HG03565 (cell line): ENCODE measurements around the gene NANS.
A peak's percentile ranks its signal among the peaks of the same experiment; 100 is the strongest.
"Not testable (repeated sequence)": the region's sequence is repeated elsewhere in the genome, so short reads cannot be mapped to it uniquely, and the experiment has no call there.

Source experiments
- ATAC-seq: cut with Tn5 transposase; IDR thresholded peaks from one replicate; pipeline ENCODE4 v1.9.1; 2021; ENCODE audit warnings: mild to moderate bottlenecking, moderate library complexity; ENCODE audit not compliant: unreplicated experiment

The NANS gene

DNA sequence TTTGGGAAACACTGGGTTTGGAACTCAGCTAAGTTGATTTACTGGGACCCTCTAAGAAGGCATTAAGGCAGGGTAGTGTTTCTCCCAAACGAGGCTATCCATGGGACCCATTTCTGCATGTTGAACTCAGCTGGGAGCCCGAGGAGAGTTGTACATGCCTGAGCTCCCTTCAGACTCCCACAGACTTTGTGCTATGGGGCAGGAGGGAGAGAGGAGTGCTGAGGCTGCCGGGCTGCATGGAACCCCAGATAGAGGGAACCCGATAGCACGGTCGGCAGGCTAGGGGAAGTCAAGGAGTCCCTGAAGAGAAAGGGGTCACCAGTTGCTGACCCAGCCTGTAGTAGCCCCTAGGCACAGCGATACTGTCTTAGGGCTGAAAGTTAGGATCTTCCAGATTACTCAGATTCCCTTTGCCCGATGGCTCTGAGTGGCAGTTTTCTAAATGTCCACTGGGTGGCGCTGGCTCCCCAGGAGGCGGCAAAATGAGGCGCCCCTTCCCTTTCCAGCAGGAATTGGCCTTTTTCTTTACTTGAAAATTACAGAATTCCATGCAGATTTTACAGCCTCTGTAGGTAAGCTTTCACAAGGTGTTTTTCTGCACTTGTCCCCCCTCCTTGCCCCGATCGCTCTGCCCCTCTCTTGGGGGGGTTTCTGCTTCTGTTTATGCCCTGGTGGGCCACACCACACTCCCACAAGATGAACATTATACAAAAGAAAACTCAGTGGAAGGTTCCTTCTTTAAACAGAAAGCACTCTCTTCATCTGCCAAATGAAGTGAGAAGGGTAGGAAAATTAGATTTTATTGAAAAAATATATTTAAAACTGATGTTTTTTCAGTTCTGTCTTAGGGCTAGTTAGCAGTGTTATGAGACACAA lies 17.8 kb downstream of the NANS start:
- ATAC-seq = no peak

DNA sequence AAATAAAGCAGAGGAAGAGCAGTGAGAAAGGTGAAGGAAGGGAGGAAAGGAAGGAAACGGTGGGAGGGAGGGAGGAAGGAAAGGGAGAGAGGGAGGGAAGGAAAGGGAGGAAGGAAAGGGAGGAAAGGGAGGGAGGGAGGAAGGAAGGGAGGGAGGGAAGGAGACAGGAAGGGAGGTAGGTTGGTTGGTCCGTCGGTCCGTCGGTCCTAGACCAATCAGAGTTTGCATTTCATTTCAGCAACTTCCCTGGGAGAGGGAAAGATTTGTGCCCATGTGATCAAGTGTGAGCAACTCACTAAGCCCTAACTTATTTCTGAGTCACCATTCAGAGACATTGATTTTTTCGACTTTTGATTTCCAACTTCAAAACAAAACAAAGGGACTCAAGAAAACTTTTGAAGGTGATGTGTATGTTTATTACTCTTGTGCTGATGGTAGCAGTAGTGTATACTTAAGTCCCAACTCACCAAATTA lies 18.8 kb downstream of the NANS start:
- ATAC-seq = no peak

DNA sequence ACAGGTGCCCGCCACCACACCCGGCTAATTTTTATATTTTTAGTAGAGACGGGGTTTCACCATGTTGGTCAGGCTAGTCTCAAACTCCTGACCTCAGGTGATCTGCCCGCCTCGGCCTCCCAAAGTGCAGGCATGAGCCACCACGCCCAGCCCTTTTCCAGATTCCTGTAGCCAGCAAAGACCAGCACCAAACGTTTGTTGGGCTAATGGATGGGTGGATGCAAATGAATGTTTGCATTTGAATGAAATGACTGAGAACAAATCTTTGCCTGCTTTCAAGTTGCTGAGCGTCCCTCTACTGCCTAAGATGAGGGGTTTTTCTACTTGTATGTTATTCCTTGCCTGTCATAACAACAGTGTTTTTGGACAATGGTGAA lies 20.0 kb downstream of the NANS start:
- ATAC-seq = not testable (repeated sequence)

DNA sequence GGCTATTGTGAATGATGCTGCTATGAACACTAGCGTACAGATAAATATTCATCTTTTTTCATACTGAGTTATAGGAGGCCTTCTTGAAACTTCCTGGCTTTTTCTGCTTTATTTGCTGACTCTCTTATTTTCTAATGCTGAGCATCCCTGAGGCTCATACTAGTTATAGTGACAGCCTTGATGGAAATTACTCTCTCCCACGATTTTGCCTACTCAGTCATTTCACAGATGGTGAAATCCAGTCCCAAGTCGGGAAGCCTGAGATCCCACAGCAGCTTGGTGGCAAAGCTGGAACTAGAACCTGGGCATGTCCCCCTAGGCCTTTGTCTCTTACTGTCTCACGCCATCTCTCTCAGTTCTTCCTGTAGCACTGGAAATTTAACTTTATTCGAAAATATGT lies 22.4 kb downstream of the NANS start:
- no peak for ATAC-seq

DNA sequence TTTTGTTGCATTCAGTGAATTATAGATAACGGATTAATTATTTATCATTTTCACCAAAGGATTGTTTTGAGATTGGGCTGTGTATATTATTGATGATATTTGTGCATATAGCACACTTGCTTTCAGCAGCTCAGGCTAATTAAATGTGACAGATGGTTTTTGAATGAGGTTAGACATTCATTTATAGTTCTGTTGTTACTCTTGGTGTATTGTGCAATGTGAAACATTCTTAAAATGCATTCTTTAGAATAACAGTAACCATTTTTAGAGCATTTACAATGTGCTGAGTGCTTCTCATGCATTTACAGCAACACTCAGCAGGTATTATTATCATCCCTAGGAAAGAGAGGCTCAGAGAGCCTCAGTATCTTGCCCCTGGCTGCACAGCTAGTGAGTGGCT lies 23.8 kb downstream of the NANS start:
- ATAC-seq = no peak

DNA sequence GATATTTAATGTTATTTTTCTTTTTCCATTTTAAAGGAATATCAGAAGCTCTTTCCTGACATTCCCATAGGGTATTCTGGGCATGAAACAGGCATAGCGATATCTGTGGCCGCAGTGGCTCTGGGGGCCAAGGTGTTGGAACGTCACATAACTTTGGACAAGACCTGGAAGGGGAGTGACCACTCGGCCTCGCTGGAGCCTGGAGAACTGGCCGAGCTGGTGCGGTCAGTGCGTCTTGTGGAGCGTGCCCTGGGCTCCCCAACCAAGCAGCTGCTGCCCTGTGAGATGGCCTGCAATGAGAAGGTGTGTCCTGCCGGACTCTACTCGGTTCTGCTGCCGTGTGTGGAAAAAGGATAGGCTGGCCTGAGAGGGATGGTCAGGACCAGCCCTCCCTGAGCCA lies 24.2 kb downstream of the NANS start:
- ATAC-seq = no peak

DNA sequence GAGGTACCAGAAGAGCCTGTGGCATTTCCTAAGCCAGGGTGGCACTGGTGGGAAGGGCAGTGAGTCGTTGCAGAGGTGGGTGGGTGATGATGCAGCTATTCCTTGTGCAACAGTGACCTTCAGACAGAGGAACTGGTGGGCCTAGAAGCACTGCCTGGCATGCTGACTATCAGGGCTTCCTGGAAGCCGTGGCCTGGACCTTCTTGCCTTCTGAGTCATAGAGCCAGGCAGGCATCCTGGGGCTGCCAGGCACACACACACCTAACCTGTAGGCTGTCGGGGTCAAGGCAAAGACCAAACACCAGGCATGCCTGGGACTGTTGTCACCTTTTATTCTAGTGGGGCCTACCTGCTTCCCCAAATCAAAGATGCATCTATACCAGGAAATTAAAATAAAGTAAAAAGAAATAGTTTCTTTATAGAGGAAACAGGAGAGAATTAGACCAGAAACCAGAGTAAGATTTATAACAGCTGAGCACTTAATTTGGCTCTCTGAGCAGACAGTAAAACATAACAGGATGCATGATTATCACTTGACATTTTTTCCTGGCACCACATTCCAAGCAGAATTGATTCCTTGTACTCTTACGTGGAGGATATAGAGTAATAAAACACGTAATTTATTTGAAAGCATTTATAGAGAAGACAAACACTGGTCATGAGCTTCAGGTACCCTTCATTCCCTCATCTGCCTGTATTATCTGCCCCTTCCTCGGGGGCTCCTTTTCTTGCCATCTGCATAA lies 25.1 kb downstream of the NANS start:
- no peak for ATAC-seq

DNA sequence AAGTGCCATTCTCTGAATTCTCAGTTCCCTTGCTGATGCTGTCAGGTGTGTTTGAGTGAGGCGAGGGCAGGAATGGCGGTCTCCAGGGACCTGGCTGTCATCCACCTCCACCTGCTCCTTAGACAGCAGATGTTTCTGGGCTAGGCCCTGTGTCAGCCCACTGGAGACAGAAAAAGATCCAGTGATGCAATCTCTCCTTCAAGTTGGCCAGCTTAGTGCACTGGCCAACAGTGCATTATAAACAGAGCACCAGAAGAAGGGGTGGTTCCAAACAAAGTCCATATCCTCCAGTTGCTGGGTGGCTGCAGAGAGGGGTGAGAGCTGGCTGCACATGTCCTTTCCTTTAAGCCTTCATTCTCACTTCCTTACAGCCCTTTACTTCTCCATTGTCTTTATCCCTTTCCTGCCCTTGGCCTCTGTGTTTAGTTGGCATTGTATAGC lies 26.5 kb downstream of the NANS start:
- no peak for ATAC-seq

DNA sequence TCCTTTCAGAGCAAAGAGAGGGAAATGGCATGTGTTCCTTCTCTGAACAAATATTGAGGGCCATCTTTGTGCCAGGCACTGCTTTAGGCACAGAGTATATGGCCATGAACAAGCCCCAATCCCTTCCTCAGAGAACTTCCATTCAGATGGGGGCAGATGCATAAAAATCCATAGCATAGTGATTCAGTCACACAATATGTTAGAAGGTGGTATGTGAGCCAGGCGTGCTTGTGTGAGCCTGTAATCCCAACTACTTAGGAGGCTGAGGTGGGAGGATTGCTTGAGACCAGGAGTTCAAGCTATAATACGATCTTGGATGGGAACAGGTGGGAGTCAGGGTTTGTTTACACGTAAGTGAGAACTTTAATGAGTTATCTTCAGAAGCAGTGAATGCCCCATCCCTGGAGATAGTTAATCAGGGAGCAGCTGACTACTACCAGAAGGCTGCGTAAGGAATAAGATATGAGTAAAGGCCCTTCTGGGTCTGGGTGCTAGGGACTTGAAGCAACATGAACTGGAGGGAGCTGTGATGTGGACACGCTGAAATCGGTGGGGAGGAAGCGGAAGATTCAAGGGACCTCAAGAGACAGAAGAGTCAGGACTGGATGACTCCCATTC lies 27.1 kb downstream of the NANS start:
- ATAC-seq = no peak

DNA sequence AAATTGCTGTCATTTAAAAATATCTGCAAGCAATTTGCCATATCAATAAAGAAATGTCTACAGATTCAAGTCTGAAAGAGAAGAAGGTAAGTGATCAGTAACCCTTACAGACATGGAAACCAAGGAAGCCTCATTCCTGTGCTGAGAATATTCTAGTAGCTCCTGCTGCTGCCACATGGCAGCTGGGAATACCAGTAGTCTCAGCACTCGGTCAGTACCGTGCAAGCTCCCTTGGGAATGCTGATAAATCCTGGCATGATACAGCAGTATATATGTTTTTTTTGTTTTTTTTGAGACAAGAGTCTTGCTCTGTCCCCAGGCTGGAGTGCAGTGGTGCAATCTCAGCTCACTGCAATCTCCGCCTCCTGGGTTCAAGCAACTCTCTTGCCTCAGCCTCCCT lies 27.9 kb downstream of the NANS start:
- ATAC-seq = no peak

DNA sequence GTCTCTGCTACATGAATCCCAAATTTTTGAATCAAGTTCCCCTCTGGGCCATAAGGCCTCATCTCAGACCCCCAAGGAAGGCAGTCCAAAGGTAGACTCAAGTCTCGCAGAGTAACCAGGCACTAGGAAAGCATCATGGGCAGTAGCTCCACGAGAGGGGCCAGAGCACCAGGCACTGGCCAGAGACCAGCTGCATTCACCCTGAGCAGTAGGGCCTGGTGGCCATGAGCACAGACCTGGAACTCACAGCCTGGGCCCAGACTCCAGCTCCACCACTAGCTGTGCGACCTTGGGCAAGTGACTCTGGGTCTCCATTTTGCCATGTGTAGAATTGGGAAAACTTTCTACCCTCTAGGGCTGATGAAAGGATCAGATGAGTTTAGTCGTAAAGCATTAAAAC lies 28.5 kb downstream of the NANS start:
- no peak for ATAC-seq

DNA sequence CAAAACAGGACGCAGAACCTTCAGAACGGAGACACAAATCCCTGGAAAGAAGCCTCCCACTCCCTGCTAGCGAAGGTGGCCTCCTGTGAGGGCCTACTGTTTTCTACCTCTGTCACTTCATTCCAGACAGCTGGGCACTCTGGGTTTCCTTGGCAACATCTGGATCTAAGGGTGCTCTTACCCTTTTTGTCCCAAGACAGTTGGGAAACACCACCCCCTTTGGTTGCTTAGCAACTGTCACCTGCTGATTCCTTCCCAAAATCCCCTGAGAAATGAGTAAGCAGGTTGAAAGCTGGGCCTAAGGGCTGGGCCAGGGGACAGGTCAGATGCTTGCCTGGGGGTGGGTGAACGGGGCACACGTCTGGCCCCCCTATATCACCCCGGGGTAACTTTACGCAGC lies 29.4 kb downstream of the NANS start:
- ATAC-seq = no peak

DNA sequence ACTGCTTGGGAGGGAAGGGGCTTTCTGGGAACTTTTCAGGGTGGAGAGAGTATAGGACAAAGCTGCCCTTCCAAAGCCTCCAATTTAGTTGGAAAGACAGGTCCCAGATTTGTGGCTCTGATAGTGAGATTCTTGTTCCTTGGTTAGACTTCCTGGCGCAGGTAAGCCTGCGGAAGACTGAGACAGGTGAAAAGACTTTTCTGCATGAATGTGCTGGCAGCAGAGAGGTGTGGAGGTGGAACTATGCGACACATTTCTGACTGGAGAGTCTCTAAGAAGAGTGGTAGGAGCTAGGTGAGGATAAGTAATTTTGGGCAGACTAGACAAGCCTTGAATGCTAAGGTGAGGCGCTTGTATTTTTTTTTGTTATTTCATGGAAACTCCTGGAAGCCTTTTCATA lies 29.9 kb downstream of the NANS start:
- ATAC-seq = no peak

DNA sequence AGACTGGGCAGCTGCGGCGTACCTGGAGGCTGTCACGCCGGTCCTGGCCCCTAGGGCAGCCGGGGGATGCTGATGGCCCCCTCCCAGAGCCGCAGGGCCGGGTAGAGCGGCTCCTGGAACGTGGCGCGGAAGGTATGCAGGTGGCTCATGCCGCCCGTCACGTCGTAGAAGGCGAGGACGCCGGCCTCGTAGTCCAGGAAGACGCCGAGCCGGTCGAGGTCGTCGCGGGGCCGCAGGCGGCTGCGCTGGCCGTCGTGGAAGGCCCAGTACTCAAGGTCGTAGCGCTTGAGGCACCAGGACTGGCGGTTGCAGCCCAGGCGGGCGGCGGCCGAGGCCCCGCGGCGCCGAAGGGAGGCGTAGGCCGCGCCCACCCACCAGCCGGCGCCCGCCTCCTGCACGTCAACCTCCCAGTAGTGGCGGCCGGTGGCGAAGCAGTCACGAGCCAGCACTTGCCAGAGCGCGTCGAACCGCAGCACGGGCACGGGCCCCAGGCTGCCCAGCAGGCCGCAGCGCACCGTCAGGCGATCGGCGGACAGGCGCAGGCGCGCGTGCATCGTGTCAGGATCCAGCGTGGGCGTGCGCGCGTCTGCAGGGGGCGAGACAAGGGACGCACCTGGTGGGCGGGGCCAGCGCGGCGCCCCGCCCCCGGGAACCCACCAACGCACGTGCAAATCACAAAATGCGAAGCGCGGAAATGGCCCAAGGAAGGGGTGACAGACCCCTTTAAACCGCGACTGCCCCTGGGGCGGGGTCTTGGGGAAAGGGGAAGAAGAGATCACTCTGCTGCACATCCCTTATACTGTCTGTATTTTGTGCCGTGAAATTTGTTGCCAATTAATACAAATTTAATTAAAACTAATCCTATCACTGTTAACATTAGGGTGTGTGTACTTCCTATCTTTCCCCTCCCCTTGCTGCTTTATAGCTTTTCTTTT lies 31.2 kb downstream of the NANS start:
- ATAC-seq = peak; percentile 46

DNA sequence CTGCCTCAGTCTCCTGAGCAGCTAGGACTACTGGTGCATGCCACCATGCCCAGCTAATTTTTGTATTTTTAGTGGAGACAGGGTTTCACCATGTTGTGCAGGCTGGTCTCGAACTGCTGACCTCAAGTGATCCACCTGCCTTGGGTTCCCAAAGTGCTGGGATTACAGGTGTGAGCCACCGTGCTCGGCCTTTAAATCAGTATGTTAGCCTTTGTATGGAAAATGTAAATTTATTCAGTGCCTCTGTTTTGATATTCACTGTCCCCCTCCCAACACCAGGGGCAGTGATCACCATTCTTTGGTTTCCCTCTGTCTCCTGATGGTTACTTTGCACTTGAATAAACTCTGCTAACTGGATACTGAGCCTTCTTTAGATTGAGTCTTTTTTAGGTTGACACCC lies 34.1 kb downstream of the NANS start:
- not testable (repeated sequence) for ATAC-seq

DNA sequence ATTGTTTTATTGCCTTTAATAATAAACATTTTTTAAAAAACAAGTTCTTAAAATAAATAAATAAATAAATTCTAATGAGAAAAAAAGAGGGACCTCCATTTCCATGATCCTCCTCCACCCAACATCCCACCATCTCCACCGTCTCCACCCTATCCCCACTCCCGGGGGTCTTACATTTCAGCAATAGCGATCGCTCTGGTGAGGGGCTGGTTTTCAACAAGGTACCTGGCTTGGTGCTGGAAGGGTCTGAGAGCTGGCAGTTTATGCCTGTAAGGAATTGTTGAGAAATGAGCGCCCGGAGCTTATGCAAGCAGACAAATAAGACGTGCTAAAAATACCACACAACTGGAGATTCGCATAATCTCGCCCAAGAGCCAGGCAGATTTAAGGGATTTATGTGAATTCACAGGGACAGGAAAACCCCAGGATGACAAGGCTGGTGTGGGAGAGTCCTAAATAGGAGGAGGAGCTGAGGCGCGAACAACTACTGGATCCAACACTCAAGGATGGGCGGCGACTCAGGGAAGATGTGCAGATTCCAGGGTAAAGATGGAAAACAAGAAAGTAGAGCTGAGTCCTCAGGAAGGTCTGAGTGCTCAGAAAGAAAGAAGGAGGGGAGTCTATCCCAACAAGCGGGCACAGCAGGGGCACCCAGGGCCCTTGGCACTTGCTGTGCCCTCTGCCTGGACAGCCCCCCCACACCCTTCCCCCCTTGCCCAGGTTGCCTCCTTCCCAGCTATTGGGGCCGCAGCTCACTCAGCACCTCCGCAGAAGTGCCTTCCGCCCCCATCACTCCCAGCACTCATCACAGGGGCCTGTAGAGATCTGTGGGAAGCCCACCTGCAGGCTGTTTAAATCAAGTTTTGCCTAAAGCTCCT lies 35.4 kb downstream of the NANS start:
- no peak for ATAC-seq

DNA sequence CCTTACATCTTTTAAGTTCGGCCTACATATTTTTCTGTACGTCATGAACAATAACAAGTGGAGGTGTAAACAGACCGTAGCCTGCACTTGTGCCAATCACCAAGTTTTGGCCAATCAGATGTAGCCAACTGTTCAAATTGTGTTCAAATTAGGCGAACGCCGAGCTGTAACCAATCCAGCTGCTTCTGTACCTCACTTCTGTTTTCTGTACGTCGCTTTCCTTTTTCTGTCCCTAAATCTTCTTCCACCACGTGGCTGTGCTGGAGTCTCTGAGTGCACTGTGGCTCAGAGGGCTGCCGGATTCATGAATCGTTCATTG lies 36.0 kb downstream of the NANS start:
- ATAC-seq = no peak

DNA sequence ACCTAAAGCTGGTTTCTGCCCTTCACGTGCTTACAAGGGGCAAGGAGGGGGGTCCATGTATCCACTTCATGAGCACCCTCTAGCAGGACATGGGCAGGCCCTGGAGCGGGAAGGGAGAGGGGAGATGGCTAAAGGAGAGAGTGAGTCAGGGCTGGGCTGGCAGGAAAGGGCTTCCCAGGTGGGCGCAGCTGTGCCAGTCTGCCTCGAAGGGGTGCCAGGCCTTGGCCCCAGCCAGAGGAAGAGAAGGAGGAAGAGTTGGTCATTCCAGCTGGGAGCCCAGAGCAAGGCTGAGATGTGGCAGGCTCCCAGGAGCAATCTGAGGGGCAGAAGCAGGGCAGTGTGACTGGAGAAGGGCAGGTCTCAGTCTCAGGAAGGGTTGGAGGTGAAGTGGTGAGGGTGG lies 37.8 kb downstream of the NANS start:
- ATAC-seq = no peak

DNA sequence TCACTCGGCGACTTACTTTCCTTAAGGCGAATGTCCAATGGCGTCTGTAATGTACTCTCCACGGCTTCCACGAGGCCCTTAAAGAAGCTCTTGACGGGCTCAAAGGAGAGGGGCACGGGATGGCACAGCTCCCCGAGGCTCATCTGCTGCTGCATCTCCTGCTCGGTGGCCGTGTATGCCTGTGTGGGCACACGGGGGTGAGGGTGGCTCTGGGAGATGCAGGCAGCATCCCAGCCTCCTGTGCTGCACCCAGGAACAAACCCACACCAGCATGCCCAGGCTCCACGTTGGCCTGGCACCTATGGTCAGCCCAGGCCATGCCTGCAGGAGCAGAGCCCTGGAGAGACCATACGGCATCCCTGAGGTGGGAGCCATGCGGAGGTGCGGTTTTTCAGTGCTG lies 38.3 kb downstream of the NANS start:
- no peak for ATAC-seq

DNA sequence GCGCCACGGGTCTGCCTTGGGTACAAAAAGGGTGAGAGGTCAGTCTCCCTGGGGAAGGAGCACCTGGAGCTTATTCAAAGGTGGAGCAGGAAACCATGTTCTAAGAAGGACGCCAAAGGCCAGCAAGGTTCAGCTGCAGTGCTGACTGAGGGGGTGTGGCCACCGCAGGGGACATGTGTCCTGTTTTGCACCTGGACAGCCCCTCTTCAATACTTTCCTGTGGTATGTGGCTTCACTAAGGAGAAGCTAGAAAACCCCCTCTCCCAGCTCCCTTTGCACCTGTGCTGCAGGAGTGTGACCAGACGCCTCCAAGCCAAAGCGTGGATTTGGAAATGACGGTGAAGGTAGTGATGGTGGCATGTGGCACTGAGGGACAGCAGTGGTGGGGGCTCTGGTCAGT lies 38.9 kb downstream of the NANS start:
- ATAC-seq = no peak
